H1 (cell line): ENCODE data around the gene SLC12A8. TPM values are rescaled to one million over a fixed set of nuclear protein-coding genes. Genes with fewer than 3 reads are reported as not detected.

Source experiments
- CTCF ChIA-PET: fragments of 300-600 bp; sonication (Branson Sonifier 250); formaldehyde crosslinking; loops from one replicate; lab custom pipeline; 2021; ENCODE audit not compliant: partially characterized antibody; lab: Charles Lee
- POLR2A ChIA-PET: fragments of 300-600 bp; sonication (Branson Sonifier 250); formaldehyde crosslinking; loops from one replicate; lab custom pipeline; 2021; ENCODE audit warnings: inconsistent platforms; ENCODE audit not compliant: partially characterized antibody; lab: Charles Lee
- DNase-seq, 2 experiments: peaks; one replicate each; pipeline versions ENCODE4 v3.0.0 to v3.0.0-alpha.2; 2010 to 2022; ENCODE audit warnings: low spot score in 2 of 2, low read depth in 1 of 2, mixed read lengths in 1 of 2
- FAIRE-seq: peaks from 2 replicates; lab custom pipeline; 2011; peaks lifted over from hg19 to GRCh38; lab: Jason Lieb, UNC
- H2AFZ ChIP-seq: 2 replicates; pipeline ENCODE4 v1.8.1; 2012; ENCODE audit warnings: low read length, inconsistent platforms
- H2AK5ac ChIP-seq: 2 replicates; pipeline ENCODE4 v1.6.1; 2013; ENCODE audit warnings: low read depth, low read length
- H2BK120ac ChIP-seq: replicated peaks from 2 replicates; pipeline ENCODE3; 2013; ENCODE audit warnings: low read depth, low read length, inconsistent platforms
- H2BK12ac ChIP-seq: 2 replicates; pipeline ENCODE4 v1.6.1; 2013; ENCODE audit warnings: low read depth, low read length
- H2BK15ac ChIP-seq: 2 replicates; pipeline ENCODE4 v1.6.1; 2013; ENCODE audit warnings: low read length
- H2BK20ac ChIP-seq: 2 replicates; pipeline ENCODE4 v1.6.1; 2013; ENCODE audit warnings: low read length
- H2BK5ac ChIP-seq: 2 replicates; pipeline ENCODE4 v1.6.1; 2013; ENCODE audit warnings: low read depth, low read length
- H3K14ac ChIP-seq: 2 replicates; pipeline ENCODE4 v1.6.1; 2013; ENCODE audit warnings: inconsistent platforms; ENCODE audit not compliant: insufficient read length
- H3K18ac ChIP-seq: 2 replicates; pipeline ENCODE4 v1.6.1; 2013; ENCODE audit warnings: low read length; ENCODE audit errors: extremely low read depth
- H3K23ac ChIP-seq: 2 replicates; pipeline ENCODE4 v1.6.1; 2013; ENCODE audit warnings: inconsistent platforms; ENCODE audit not compliant: insufficient read length
- H3K23me2 ChIP-seq: 2 replicates; pipeline ENCODE4 v1.6.1; 2013; ENCODE audit warnings: low read depth, low read length
- H3K27ac ChIP-seq: 2 replicates; pipeline ENCODE4 v1.6.1; 2011; ENCODE audit warnings: low read depth, low read length, inconsistent platforms
- H3K27me3 ChIP-seq, 4 experiments: replicated peaks in 1 of 4; 1 replicate in 1 of 4; 2 replicates in 3 of 4; pipeline versions ENCODE4 v1.6.1 to v1.8.1; 2011 to 2013; ENCODE audit warnings: low read length in 3 of 4, mild to moderate bottlenecking in 3 of 4, inconsistent platforms in 2 of 4, mixed read lengths in 2 of 4, moderate library complexity in 1 of 4; ENCODE audit not compliant: control insufficient read depth in 3 of 4, insufficient read depth in 3 of 4; ENCODE audit errors: extremely low read depth in 1 of 4
- H3K36me3 ChIP-seq, 4 experiments: 2 replicates each; pipeline versions ENCODE4 v1.6.1 to v1.8.1; 2011 to 2013; ENCODE audit warnings: mild to moderate bottlenecking in 4 of 4, low read length in 3 of 4, moderate library complexity in 2 of 4, control low read depth in 1 of 4, inconsistent platforms in 1 of 4; ENCODE audit not compliant: insufficient read depth in 4 of 4, control insufficient read depth in 2 of 4
- H3K4ac ChIP-seq: replicated peaks from 2 replicates; pipeline ENCODE3; 2013; ENCODE audit warnings: low read length, low read depth, mixed read lengths, inconsistent platforms; ENCODE audit not compliant: insufficient read length
- H3K4me1 ChIP-seq, 4 experiments: replicated peaks in 1 of 4; 1 replicate in 1 of 4; 2 replicates in 3 of 4; pipeline versions ENCODE4 v1.6.1 to v1.8.1; 2011 to 2013; ENCODE audit warnings: low read length in 3 of 4, inconsistent platforms in 2 of 4, mixed read lengths in 1 of 4; ENCODE audit not compliant: insufficient read depth in 4 of 4, control insufficient read depth in 3 of 4
- H3K4me2 ChIP-seq, 2 experiments: 2 replicates each; pipeline versions ENCODE4 v1.6.1 to v1.8.1; 2011 to 2013; ENCODE audit warnings: low read depth in 2 of 2, low read length in 2 of 2, control low read depth in 1 of 2, inconsistent platforms in 1 of 2, mild to moderate bottlenecking in 1 of 2; ENCODE audit not compliant: insufficient read depth in 1 of 2
- H3K4me3 ChIP-seq, 4 experiments: fragments of 200-600, 300-600 bp in 1 of 4; sonication (generic), shearing (Covaris generic), sonication (Bioruptor Twin) in 1 of 4; 2 replicates each; pipeline versions ENCODE4 v1.5.1 to v1.8.1; 2011 to 2016; ENCODE audit warnings: low read length in 4 of 4, low read depth in 3 of 4, control low read depth in 2 of 4, inconsistent platforms in 2 of 4, mild to moderate bottlenecking in 2 of 4, mixed read lengths in 1 of 4, moderate library complexity in 1 of 4; ENCODE audit not compliant: insufficient read depth in 2 of 4; ENCODE audit errors: extremely low read depth in 1 of 4
- H3K56ac ChIP-seq: replicated peaks from 2 replicates; pipeline ENCODE3; 2013; ENCODE audit warnings: low read depth, mild to moderate bottlenecking, mixed read lengths, low read length, inconsistent platforms; ENCODE audit not compliant: insufficient read length
- H3K79me1 ChIP-seq: 2 replicates; pipeline ENCODE4 v1.6.1; 2013; ENCODE audit warnings: low read depth, low read length, control low read depth
- H3K79me2 ChIP-seq, 2 experiments: 2 replicates each; pipeline versions ENCODE4 v1.6.1 to v1.8.1; 2012 to 2013; ENCODE audit warnings: low read length in 2 of 2, mild to moderate bottlenecking in 2 of 2, inconsistent platforms in 1 of 2; ENCODE audit not compliant: insufficient read depth in 2 of 2, control insufficient read depth in 1 of 2
- H3K9ac ChIP-seq, 4 experiments: replicated peaks in 1 of 4; 1 replicate in 1 of 4; 2 replicates in 3 of 4; pipeline versions ENCODE4 v1.6.1 to v1.8.1; 2011 to 2013; ENCODE audit warnings: low read depth in 3 of 4, low read length in 3 of 4, control low read depth in 2 of 4, mild to moderate bottlenecking in 2 of 4, moderate library complexity in 2 of 4, inconsistent platforms in 1 of 4; ENCODE audit errors: extremely low read depth in 1 of 4
- H3K9me3 ChIP-seq, 2 experiments: 2 replicates each; pipeline versions ENCODE4 v1.6.1 to v1.8.1; 2012 to 2013; ENCODE audit warnings: mild to moderate bottlenecking in 2 of 2, moderate library complexity in 2 of 2, control low read depth in 1 of 2, inconsistent platforms in 1 of 2, low read depth in 1 of 2, low read length in 1 of 2, mixed read lengths in 1 of 2; ENCODE audit not compliant: insufficient read depth in 2 of 2
- H4K20me1 ChIP-seq, 2 experiments: replicated peaks in 1 of 2; 2 replicates each; pipeline versions ENCODE3 to v1.8.1; 2011 to 2013; ENCODE audit warnings: inconsistent platforms in 2 of 2, low read length in 2 of 2, mild to moderate bottlenecking in 1 of 2; ENCODE audit not compliant: insufficient read depth in 2 of 2, control insufficient read depth in 1 of 2
- H4K5ac ChIP-seq: 2 replicates; pipeline ENCODE4 v1.6.1; 2013; ENCODE audit warnings: low read length, low read depth, mixed read lengths, inconsistent platforms; ENCODE audit not compliant: insufficient read length
- H4K8ac ChIP-seq: 2 replicates; pipeline ENCODE4 v1.8.0; 2013; ENCODE audit warnings: mild to moderate bottlenecking, moderate library complexity, low read length, inconsistent platforms; ENCODE audit not compliant: insufficient read depth; ENCODE audit errors: extremely low read depth
- H4K91ac ChIP-seq: replicated peaks from 2 replicates; pipeline ENCODE3; 2013; ENCODE audit warnings: low read length, mixed read lengths, inconsistent platforms; ENCODE audit not compliant: insufficient read length
- WGBS, 2 experiments: shearing (Covaris generic) in 1 of 2; methylation state at CpG; one replicate each; pipeline versions ENCODE4 v1.1.6 to v1.1.7; 2013 to 2015; ENCODE audit warnings: low lambda C conversion rate in 2 of 2, mixed read lengths in 2 of 2, inconsistent platforms in 1 of 2, low coverage in 1 of 2, missing lambda C conversion rate in 1 of 2; ENCODE audit not compliant: insufficient replicate concordance in 2 of 2, insufficient coverage in 1 of 2, insufficient read length in 1 of 2; ENCODE audit errors: extremely low coverage in 1 of 2, missing lambda C conversion rate in 1 of 2; 5-methylcytosine and 5-hydroxymethylcytosine counted together
- polyA plus RNA-seq, 7 experiments: library from polyadenylated mRNA; depleted of rRNA in 3 of 7; stranded (reverse) in 5 of 7; unstranded in 2 of 7; fragments of >200 nt in 5 of 7; fragments of 200-250 nt in 2 of 7; gene quantifications; 1 replicate in 5 of 7; 2 replicates in 1 of 7; 4 replicates in 1 of 7; pipeline versions ENCODE4 v1.2.1 to v1.2.3, GENCODE V29; 2011 to 2013; ENCODE audit warnings: missing spikeins in 2 of 7, mixed read lengths in 2 of 7
- total RNA-seq: library from RNA; stranded (reverse); fragmentation: NEBNext Ultra II Directional; extraction: Animal tissue kit (Norgen Biotek cat#: 25700); gene quantifications from 2 replicates; pipeline ENCODE4 v1.2.1, GENCODE V29; 2021

SLC12A8 gene
- total and polyA plus RNA-seq, 2 of the 8 experiments (the other 6 are each of a cell fraction or from before 2014, with no cell fraction given) = 13.7 to 14.4 TPM

- WGBS, 2 experiments = 93% methylated on average over 3 of the region's 3 CpGs; no CpG with 5 or more reads in 1 of the 2 experiments
- no peak for DNase-seq
- no peaks in the 10 kb centered on the region for H3K79me2 ChIP-seq
These were observed 33.2 kb downstream of the SLC12A8 start for GRCh38 chr3:125179143-125179883.

More at GRCh38 chr3:125179143-125179883, 33.2 kb downstream of the SLC12A8 start:
- Histone ChIP-seq H4K8ac (no peak overlapping the region), H3K18ac (no peak overlapping the region), H3K4me1 (peaks cover 0 to 8% (median 3%) of the 10 kb centered on the region in 4 experiments; a peak in 4 of 7 replicates), H2AFZ (no peak overlapping the region), H2BK5ac (no peak overlapping the region), H3K56ac (no peak overlapping the region), H2BK120ac (no peak overlapping the region), H2BK12ac (no peak overlapping the region), H2AK5ac (no peak overlapping the region), H3K27ac (no peak overlapping the region), H4K91ac (no peak overlapping the region), H2BK20ac (no peak overlapping the region), H3K27me3 (no peaks in the 10 kb centered on the region), H4K20me1 (no peaks in the 10 kb centered on the region), H3K4ac (no peak overlapping the region), H2BK15ac (no peak overlapping the region), H4K5ac (no peak overlapping the region), H3K79me1 (no peaks in the 10 kb centered on the region), H3K9ac (no peak overlapping the region), H3K4me3 (no peak overlapping the region), H3K4me2 (no peak overlapping the region), H3K14ac (no peak overlapping the region), H3K36me3 (0 out of 8 replicates have a peak, but pooled peaks cover 0 to 2% (median 0%) of the 10 kb centered on the region in 4 experiments), H3K23me2 (no peaks in the 10 kb centered on the region), H3K23ac (no peak overlapping the region), H3K9me3 (0 out of 4 replicates have a peak, but pooled peaks cover 0 to 3% of the 10 kb centered on the region in 2 experiments)
- POLR2A ChIA-PET = interaction anchor here (1.2 kb wide), 1 partner anchor 11 kb away, joined by 3 read pairs; no protein-coding TSS in a partner anchor
- CTCF ChIA-PET = interaction anchor here (0.8 to 2.8 kb wide), 7 partner anchors 13 to 174 kb away, joined by 3 to 11 read pairs (median 3); no protein-coding TSS in a partner anchor
- FAIRE-seq = no peak
